Loucy (cell line): ENCODE data around the gene SLC7A4.

Source experiments
- EZH2phosphoT487 ChIP-seq: fragments of 200-600 bp; IDR thresholded peaks from 2 replicates; pipeline ENCODE4 v1.6.1; 2018; ENCODE audit warnings: antibody characterized with exemption, mild to moderate bottlenecking, moderate library complexity, borderline replicate concordance
- TF ChIP-seq, protein P1 (sequence below): fragments of 200-600 bp; sonication (generic); conservative IDR thresholded peaks from 2 replicates; pipeline ENCODE4 v1.5.1; 2014; ENCODE audit warnings: mild to moderate bottlenecking, antibody characterized with exemption, low read length

GRCh38 chr22:21041937-21042336 lies 9.6 kb upstream of the SLC7A4 start:
- TF ChIP-seq, protein P1, sequence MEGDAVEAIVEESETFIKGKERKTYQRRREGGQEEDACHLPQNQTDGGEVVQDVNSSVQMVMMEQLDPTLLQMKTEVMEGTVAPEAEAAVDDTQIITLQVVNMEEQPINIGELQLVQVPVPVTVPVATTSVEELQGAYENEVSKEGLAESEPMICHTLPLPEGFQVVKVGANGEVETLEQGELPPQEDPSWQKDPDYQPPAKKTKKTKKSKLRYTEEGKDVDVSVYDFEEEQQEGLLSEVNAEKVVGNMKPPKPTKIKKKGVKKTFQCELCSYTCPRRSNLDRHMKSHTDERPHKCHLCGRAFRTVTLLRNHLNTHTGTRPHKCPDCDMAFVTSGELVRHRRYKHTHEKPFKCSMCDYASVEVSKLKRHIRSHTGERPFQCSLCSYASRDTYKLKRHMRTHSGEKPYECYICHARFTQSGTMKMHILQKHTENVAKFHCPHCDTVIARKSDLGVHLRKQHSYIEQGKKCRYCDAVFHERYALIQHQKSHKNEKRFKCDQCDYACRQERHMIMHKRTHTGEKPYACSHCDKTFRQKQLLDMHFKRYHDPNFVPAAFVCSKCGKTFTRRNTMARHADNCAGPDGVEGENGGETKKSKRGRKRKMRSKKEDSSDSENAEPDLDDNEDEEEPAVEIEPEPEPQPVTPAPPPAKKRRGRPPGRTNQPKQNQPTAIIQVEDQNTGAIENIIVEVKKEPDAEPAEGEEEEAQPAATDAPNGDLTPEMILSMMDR = no peak
- TF ChIP-seq EZH2phosphoT487 = no peak
